ENCODE results near the gene PNMT. TPM values are rescaled to one million over a fixed set of nuclear protein-coding genes. Genes with fewer than 3 reads are reported as not detected.

The PNMT gene
- total and polyA plus RNA-seq, 8 donors: 0.45 to 16.6 (median 7.1) TPM; not detected in 2

DNA sequence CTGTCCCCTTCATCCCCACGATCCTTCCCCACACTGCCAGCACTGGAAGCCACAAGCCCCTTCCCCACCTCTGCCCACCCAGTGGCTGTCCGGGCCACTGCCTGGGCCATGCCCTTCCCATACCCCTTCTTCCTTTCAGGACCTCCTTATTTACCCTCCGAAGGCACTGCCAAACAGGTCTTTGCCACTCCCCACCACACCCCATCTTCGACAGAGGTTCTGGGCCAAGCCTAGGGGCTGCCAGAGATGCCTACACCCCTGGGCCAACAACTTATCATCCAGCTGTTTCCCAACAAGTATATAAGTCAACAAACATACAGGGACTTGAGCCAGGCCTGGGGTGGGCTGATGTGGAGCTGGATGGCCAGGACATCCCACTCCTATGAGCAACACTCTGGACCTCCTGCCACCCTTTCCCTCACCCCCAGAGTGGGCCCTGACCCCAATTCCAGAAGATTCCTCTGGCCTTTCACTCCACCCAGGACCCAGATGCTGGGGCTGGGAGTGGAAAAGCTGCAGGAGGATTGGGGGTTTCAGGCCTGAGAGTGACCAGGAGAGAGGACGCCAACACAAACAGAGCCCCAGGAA, 43.0 kb upstream of the PNMT start:
- intact Hi-C loops (cut with DNase I; ENCODE audit: low total_unique reads): loop anchor here (5.0 kb wide), 1 partner anchor 127 kb away; no protein-coding TSS in a partner anchor
- peak in 1 of 2 donors; percentile 58 for DNase-seq
- TF ChIP-seq POLR2AphosphoS5 (IDR thresholded peaks at IDR 0.05): no peak
- no peak for TF ChIP-seq EP300 (IDR thresholded peaks at IDR 0.05)
- TF ChIP-seq POLR2A (IDR thresholded peaks at IDR 0.05): no peak
- TF ChIP-seq, protein P1, sequence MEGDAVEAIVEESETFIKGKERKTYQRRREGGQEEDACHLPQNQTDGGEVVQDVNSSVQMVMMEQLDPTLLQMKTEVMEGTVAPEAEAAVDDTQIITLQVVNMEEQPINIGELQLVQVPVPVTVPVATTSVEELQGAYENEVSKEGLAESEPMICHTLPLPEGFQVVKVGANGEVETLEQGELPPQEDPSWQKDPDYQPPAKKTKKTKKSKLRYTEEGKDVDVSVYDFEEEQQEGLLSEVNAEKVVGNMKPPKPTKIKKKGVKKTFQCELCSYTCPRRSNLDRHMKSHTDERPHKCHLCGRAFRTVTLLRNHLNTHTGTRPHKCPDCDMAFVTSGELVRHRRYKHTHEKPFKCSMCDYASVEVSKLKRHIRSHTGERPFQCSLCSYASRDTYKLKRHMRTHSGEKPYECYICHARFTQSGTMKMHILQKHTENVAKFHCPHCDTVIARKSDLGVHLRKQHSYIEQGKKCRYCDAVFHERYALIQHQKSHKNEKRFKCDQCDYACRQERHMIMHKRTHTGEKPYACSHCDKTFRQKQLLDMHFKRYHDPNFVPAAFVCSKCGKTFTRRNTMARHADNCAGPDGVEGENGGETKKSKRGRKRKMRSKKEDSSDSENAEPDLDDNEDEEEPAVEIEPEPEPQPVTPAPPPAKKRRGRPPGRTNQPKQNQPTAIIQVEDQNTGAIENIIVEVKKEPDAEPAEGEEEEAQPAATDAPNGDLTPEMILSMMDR (IDR thresholded peaks at IDR 0.05): no peak
- no peak overlapping the region for H3K4me3 ChIP-seq
- H3K27me3 ChIP-seq: peaks cover 10 to 76% (median 39%) of the 10 kb centered on the region in 3 donors
- no peaks in the 10 kb centered on the region for H3K9me3 ChIP-seq
- 33 to 59% (median 42%) methylated on average over 3 to 5 of the region's 5 CpGs for WGBS, 5 donors
- peaks cover 11 to 50% (median 43%) of the 10 kb centered on the region in 4 donors for H3K4me1 ChIP-seq
- no peaks in the 10 kb centered on the region for H3K36me3 ChIP-seq
- H3K27ac ChIP-seq: no peak overlapping the region

DNA sequence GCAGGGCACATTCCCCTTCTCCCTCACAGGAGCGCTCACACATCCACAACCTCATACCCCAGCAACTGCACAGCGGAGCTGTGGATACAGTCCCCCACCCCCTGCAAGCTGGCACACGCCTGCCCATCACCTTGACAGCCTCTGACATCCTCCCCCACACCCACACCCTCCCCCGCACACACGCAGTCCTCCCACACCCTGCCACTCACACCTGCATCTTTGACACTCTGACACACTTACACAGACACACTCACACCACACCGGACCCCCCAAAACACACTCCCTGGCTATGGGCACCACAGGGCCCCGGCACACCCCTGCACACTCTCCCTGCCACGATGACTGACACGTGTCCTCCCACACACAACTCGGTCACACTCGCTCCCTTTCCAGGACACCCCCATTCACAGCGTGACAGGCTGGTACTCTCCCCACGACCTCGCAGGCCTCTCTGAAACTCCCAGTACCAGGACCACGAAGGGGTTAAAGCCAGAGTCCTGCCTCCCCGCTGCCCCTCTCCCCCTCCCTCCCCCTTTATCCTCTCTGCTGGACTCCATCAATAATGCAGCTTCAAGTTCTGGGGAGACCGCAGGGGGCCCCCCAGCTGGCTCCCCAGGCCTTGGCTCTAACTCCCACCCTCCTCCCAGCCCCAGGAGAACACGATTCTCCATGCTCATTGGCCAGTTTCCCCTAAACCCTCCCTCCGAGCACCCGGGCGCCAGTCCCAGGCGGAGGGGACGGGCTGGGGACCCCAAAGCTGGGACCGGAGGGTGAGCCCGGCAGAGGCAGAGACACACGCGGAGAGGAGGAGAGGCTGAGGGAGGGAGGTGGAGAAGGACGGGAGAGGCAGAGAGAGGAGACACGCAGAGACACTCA, 41.8 kb upstream of the PNMT start, which contains the start of gene PPP1R1B:
Gene PPP1R1B (plus strand): TSS at position 782 of the 876 bp plus-strand sequence. CDS start 441 bp downstream, outside the sequence.
- DNase-seq: peak in 1 of 2 donors; percentile 65
- WGBS, 5 donors: 16 to 23% (median 18%) methylated on average over 28 to 29 of the region's 29 CpGs
- H3K9me3 ChIP-seq: no peaks in the 10 kb centered on the region
- peaks cover 10 to 83% (median 39%) of the 10 kb centered on the region in 3 donors for H3K27me3 ChIP-seq
- intact Hi-C loops (cut with DNase I; ENCODE audit: low total_unique reads): loop anchor here (5.0 kb wide), 1 partner anchor 126 kb away; no protein-coding TSS in a partner anchor
- H3K27ac ChIP-seq: peak within 1 kb of the TSS in 3 of 5 donors; percentile 7 to 69 (median 56)
- no peaks in the 10 kb centered on the region for H3K36me3 ChIP-seq
- H3K4me1 ChIP-seq: peaks cover 11 to 50% (median 45%) of the 10 kb centered on the region in 4 donors
- H3K4me3 ChIP-seq: peak within 1 kb of the TSS; percentile 34 to 52 (median 36)
- TF ChIP-seq POLR2AphosphoS5 (IDR thresholded peaks at IDR 0.05): no peak
- no peak for TF ChIP-seq EP300 (IDR thresholded peaks at IDR 0.05)
- TF ChIP-seq, protein P1 (IDR thresholded peaks at IDR 0.05): no peak
- no peak for TF ChIP-seq POLR2A (IDR thresholded peaks at IDR 0.05)

DNA sequence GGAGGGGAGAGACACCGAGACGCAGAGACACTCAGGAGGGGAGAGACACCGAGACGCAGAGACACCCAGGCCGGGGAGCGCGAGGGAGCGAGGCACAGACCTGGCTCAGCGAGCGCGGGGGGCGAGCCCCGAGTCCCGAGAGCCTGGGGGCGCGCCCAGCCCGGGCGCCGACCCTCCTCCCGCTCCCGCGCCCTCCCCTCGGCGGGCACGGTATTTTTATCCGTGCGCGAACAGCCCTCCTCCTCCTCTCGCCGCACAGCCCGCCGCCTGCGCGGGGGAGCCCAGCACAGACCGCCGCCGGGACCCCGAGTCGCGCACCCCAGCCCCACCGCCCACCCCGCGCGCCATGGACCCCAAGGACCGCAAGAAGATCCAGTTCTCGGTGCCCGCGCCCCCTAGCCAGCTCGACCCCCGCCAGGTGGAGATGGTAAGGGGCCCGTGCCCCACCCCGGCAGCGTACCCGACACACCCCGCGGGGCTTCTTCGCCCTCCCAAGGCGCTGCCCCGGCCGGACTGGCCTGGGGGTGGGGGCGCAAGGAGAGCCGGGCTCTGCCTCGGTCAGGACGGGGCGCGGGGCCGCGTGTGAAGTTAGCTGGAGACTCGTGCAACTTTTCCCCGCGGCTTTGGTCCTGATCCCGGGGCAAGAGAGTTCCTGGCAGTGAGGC, 41.1 kb upstream of the PNMT start:
- TF ChIP-seq EP300 (IDR thresholded peaks at IDR 0.05) (no peak), POLR2AphosphoS5 (IDR thresholded peaks at IDR 0.05) (no peak), POLR2A (IDR thresholded peaks at IDR 0.05) (no peak)
- TF ChIP-seq, protein P1 (IDR thresholded peaks at IDR 0.05): no peak
- Histone ChIP-seq H3K9me3 (no peaks in the 10 kb centered on the region), H3K27me3 (peaks cover 10 to 86% (median 39%) of the 10 kb centered on the region in 3 donors), H3K4me1 (peaks cover 11 to 51% (median 40%) of the 10 kb centered on the region in 4 donors), H3K4me3 (peak overlapping the region; percentile 34 to 52 (median 36)), H3K36me3 (no peaks in the 10 kb centered on the region), H3K27ac (peak overlapping the region in 2 of 5 donors; percentile 56 to 69)
- intact Hi-C loops (cut with DNase I; ENCODE audit: low total_unique reads): loop anchor here (5.0 kb wide), 1 partner anchor 125 kb away; no protein-coding TSS in a partner anchor
- no peak for DNase-seq
- 1 to 6% (median 3%) methylated on average over 27 to 72 of the region's 72 CpGs for WGBS, 5 donors

Measured in stomach (tissue), 9 donors.